ENCODE results near the gene TLR10.
"Not testable (repeated sequence)": the region's sequence is repeated elsewhere in the genome, so short reads cannot be mapped to it uniquely, and the experiment has no call there.

Gene TLR10

GRCh38 chr4:38782452-38783108 is at the start of gene TLR10:
TLR10 (minus strand) TSS chr4:38782990; CDS start chr4:38775590, 7,400 bp downstream.
- DNase-seq (ENCODE audit: low read depth in 4 of 4, low spot score in 1 of 4): no peak

GRCh38 chr4:38832206-38832605 is 49.4 kb upstream of the TLR10 start:
- no peak for DNase-seq (ENCODE audit: low read depth in 4 of 4, low spot score in 1 of 4)

GRCh38 chr4:38831653-38832052 is 48.9 kb upstream of the TLR10 start:
- no peak for DNase-seq (ENCODE audit: low read depth in 4 of 4, low spot score in 1 of 4)

- DNase-seq (ENCODE audit: low read depth in 4 of 4, low spot score in 1 of 4): no peak
Observed at GRCh38 chr4:38829237-38829636, 46.4 kb upstream of the TLR10 start.

- no peak for DNase-seq (ENCODE audit: low read depth in 4 of 4, low spot score in 1 of 4)
Observed at GRCh38 chr4:38823766-38824165, 41.0 kb upstream of the TLR10 start.

- DNase-seq (ENCODE audit: low read depth in 4 of 4, low spot score in 1 of 4): no peak
Observed at GRCh38 chr4:38822748-38823303, 40.0 kb upstream of the TLR10 start.

- no peak for DNase-seq (ENCODE audit: low read depth in 4 of 4, low spot score in 1 of 4)
Observed at GRCh38 chr4:38821739-38822138, 38.9 kb upstream of the TLR10 start.

GRCh38 chr4:38820329-38821061 is 37.7 kb upstream of the TLR10 start:
- DNase-seq (ENCODE audit: low read depth in 4 of 4, low spot score in 1 of 4): no peak

GRCh38 chr4:38819569-38819968 is 36.8 kb upstream of the TLR10 start:
- DNase-seq (ENCODE audit: low read depth in 4 of 4, low spot score in 1 of 4): no peak

GRCh38 chr4:38818441-38818976 is 35.7 kb upstream of the TLR10 start:
- DNase-seq (ENCODE audit: low read depth in 4 of 4, low spot score in 1 of 4): no peak

GRCh38 chr4:38815885-38816782 is 33.3 kb upstream of the TLR10 start:
- no peak for DNase-seq (ENCODE audit: low read depth in 4 of 4, low spot score in 1 of 4)

- no peak for DNase-seq (ENCODE audit: low read depth in 4 of 4, low spot score in 1 of 4)
Observed at GRCh38 chr4:38814386-38814785, 31.6 kb upstream of the TLR10 start.

- DNase-seq (ENCODE audit: low read depth in 4 of 4, low spot score in 1 of 4): no peak
Observed at GRCh38 chr4:38811297-38811696, 28.5 kb upstream of the TLR10 start.

- DNase-seq (ENCODE audit: low read depth in 4 of 4, low spot score in 1 of 4): not testable (repeated sequence)
Observed at GRCh38 chr4:38807462-38807861, 24.7 kb upstream of the TLR10 start.

GRCh38 chr4:38806251-38806650 is 23.5 kb upstream of the TLR10 start:
- not testable (repeated sequence) for DNase-seq (ENCODE audit: low read depth in 4 of 4, low spot score in 1 of 4)

GRCh38 chr4:38805530-38806145 is 22.8 kb upstream of the TLR10 start:
- no peak for DNase-seq (ENCODE audit: low read depth in 4 of 4, low spot score in 1 of 4)

GRCh38 chr4:38804654-38805295 is 22.0 kb upstream of the TLR10 start, which contains the start of gene TLR1:
TLR1 (minus strand) TSS chr4:38804791; CDS start chr4:38798831, 5,960 bp downstream.
- no peak for DNase-seq (ENCODE audit: low read depth in 4 of 4, low spot score in 1 of 4)

- DNase-seq (ENCODE audit: low read depth in 4 of 4, low spot score in 1 of 4): no peak
Observed at GRCh38 chr4:38803833-38804653, 21.3 kb upstream of the TLR10 start.

Data from stimulated activated CD4-positive, alpha-beta T cell treated with anti-CD3 and anti-CD28 coated beads, Interleukin-1b, Interleukin-23, amount 100 ng/mL, for 24 hours (primary cell).